Measurements from ENCODE around the gene GRK4. TPM values are rescaled to one million over a fixed set of nuclear protein-coding genes. Genes with fewer than 3 reads are reported as not detected.

GRK4 gene
- total and polyA plus RNA-seq, 11 donors: 4.9 to 12.0 (median 9.3) TPM

DNA sequence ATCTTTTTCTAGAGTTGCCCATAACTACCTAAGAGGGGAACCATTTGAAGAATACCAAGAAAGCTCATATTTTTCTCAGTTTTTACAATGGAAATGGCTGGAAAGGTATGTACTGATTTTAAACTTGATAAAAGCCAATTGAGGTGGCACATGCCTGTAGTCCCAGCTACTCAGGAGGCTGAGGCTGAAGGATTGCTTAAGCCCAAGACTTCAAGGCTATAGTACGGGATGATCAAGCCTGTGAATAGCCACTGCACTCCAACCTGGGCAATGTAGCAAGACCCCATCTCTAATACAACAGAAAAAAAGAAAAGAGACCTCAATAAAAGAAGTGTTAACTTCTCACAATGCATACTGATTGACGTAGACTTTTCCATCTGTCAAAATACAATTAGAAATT lies 44.4 kb downstream of the GRK4 start:
- H3K36me3 ChIP-seq: peaks cover 0 to 8% (median 0%) of the 10 kb centered on the region in 9 donors
- no peaks in the 10 kb centered on the region for H3K27me3 ChIP-seq
- no peak for TF ChIP-seq POLR2A (IDR thresholded peaks at IDR 0.05)
- TF ChIP-seq, protein P1, sequence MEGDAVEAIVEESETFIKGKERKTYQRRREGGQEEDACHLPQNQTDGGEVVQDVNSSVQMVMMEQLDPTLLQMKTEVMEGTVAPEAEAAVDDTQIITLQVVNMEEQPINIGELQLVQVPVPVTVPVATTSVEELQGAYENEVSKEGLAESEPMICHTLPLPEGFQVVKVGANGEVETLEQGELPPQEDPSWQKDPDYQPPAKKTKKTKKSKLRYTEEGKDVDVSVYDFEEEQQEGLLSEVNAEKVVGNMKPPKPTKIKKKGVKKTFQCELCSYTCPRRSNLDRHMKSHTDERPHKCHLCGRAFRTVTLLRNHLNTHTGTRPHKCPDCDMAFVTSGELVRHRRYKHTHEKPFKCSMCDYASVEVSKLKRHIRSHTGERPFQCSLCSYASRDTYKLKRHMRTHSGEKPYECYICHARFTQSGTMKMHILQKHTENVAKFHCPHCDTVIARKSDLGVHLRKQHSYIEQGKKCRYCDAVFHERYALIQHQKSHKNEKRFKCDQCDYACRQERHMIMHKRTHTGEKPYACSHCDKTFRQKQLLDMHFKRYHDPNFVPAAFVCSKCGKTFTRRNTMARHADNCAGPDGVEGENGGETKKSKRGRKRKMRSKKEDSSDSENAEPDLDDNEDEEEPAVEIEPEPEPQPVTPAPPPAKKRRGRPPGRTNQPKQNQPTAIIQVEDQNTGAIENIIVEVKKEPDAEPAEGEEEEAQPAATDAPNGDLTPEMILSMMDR (IDR thresholded peaks at IDR 0.05): no peak
- no peak overlapping the region for H3K4me3 ChIP-seq
- DNase-seq (no peak), ATAC-seq (no peak)
- H3K27ac ChIP-seq: no peak overlapping the region
- intact Hi-C loops (cut with DNase I): no loop called here
- 92 to 97% (median 95%) methylated on average over 2 of the region's 2 CpGs for WGBS, 4 donors
- H3K9me3 ChIP-seq: no peaks in the 10 kb centered on the region
- H3K4me1 ChIP-seq: peaks cover 0 to 2% (median 0%) of the 10 kb centered on the region in 12 donors

- DNase-seq: no peak
- Histone ChIP-seq H3K27me3 (no peaks in the 10 kb centered on the region), H3K4me1 (peaks cover 0 to 2% (median 0%) of the 10 kb centered on the region in 12 donors), H3K27ac (no peak overlapping the region), H3K36me3 (peaks cover 0 to 8% (median 0%) of the 10 kb centered on the region in 9 donors), H3K9me3 (no peaks in the 10 kb centered on the region), H3K4me3 (no peak overlapping the region)
- no peak for ATAC-seq
- whole genome bisulfite sequencing, 4 donors: 86 to 90% (median 88%) methylated on average over 7 of the region's 7 CpGs
- no peak for TF ChIP-seq POLR2A (IDR thresholded peaks at IDR 0.05)
- TF ChIP-seq, protein P1 (IDR thresholded peaks at IDR 0.05): no peak
- intact Hi-C loops (cut with DNase I): no loop called here
Observed at GRCh38 chr4:3009422-3009821, 46.1 kb downstream of the GRK4 start.

- intact Hi-C loops (cut with DNase I): no loop called here
- H3K27ac ChIP-seq: no peak overlapping the region
- ATAC-seq: no peak
Observed at GRCh38 chr4:3010577-3010976, 47.2 kb downstream of the GRK4 start.

GRCh38 chr4:3010998-3011397 lies 47.6 kb downstream of the GRK4 start:
- no peaks in the 10 kb centered on the region for H3K27me3 ChIP-seq
- WGBS, 4 donors: 89 to 97% (median 96%) methylated on average over 5 of the region's 5 CpGs
- H3K9me3 ChIP-seq: no peaks in the 10 kb centered on the region
- TF ChIP-seq, protein P1 (IDR thresholded peaks at IDR 0.05): no peak
- no peak for TF ChIP-seq POLR2A (IDR thresholded peaks at IDR 0.05)
- DNase-seq (no peak), ATAC-seq (no peak)
- H3K4me1 ChIP-seq: peaks cover 0 to 2% (median 0%) of the 10 kb centered on the region in 12 donors
- no peak overlapping the region for H3K27ac ChIP-seq
- no peak overlapping the region for H3K4me3 ChIP-seq
- peaks cover 0 to 8% (median 0%) of the 10 kb centered on the region in 9 donors for H3K36me3 ChIP-seq
- intact Hi-C loops (cut with DNase I): no loop called here

More at GRCh38 chr4:3010577-3010976, 47.2 kb downstream of the GRK4 start:
- WGBS, 4 donors: 70 to 94% (median 90%) methylated on average over 2 of the region's 2 CpGs
- H3K4me1 ChIP-seq: peaks cover 0 to 2% (median 0%) of the 10 kb centered on the region in 12 donors
- no peaks in the 10 kb centered on the region for H3K9me3 ChIP-seq
- peaks cover 0 to 8% (median 0%) of the 10 kb centered on the region in 9 donors for H3K36me3 ChIP-seq
- DNase-seq: no peak
- TF ChIP-seq POLR2A (IDR thresholded peaks at IDR 0.05): no peak
- TF ChIP-seq, protein P1 (IDR thresholded peaks at IDR 0.05): no peak
- no peaks in the 10 kb centered on the region for H3K27me3 ChIP-seq
- H3K4me3 ChIP-seq: no peak overlapping the region

Measured in heart left ventricle (tissue), 16 donors.